HK-2 (cell line): ENCODE data around the gene TUBA8.
"Not testable (repeated sequence)": the region's sequence is repeated elsewhere in the genome, so short reads cannot be mapped to it uniquely, and the experiment has no call there.

Source experiments
- DNase-seq: peaks from one replicate; pipeline ENCODE4 v3.0.0-alpha.2; 2018; ENCODE audit not compliant: unreplicated experiment

Gene TUBA8

GRCh38 chr22:18105981-18106380 lies 4.6 kb upstream of the TUBA8 start:
- DNase-seq: not testable (repeated sequence)

GRCh38 chr22:18106550-18107341 lies 3.9 kb upstream of the TUBA8 start:
- not testable (repeated sequence) for DNase-seq

GRCh38 chr22:18108187-18108586 lies 2.4 kb upstream of the TUBA8 start:
- no peak for DNase-seq

- DNase-seq: no peak
Measured at GRCh38 chr22:18109410-18110193, 1.0 kb upstream of the TUBA8 start.

GRCh38 chr22:18110954-18111758 lies 547 bp downstream of the TUBA8 start:
- no peak for DNase-seq

- DNase-seq: no peak
Measured at GRCh38 chr22:18111759-18112330, 1.2 kb downstream of the TUBA8 start.

- DNase-seq: no peak
Measured at GRCh38 chr22:18112440-18112839, 1.8 kb downstream of the TUBA8 start.

GRCh38 chr22:18113680-18114394 lies 3.2 kb downstream of the TUBA8 start:
- DNase-seq: no peak

GRCh38 chr22:18114495-18114894 lies 3.9 kb downstream of the TUBA8 start:
- no peak for DNase-seq

- no peak for DNase-seq
Measured at GRCh38 chr22:18114976-18115652, 4.5 kb downstream of the TUBA8 start.

GRCh38 chr22:18115906-18116371 lies 5.3 kb downstream of the TUBA8 start:
- DNase-seq: no peak

- no peak for DNase-seq
Measured at GRCh38 chr22:18116634-18117033, 6.0 kb downstream of the TUBA8 start.

- no peak for DNase-seq
Measured at GRCh38 chr22:18118345-18118915, 7.8 kb downstream of the TUBA8 start.

- no peak for DNase-seq
Measured at GRCh38 chr22:18119409-18120110, 9.0 kb downstream of the TUBA8 start.

GRCh38 chr22:18120857-18121256 lies 10.2 kb downstream of the TUBA8 start:
- DNase-seq: no peak

- DNase-seq: no peak
Measured at GRCh38 chr22:18121506-18121905, 10.9 kb downstream of the TUBA8 start.

- DNase-seq: no peak
Measured at GRCh38 chr22:18121954-18122554, 11.4 kb downstream of the TUBA8 start.

GRCh38 chr22:18123476-18124025 lies 12.9 kb downstream of the TUBA8 start:
- DNase-seq: not testable (repeated sequence)

- DNase-seq: no peak
Measured at GRCh38 chr22:18126606-18127005, 16.0 kb downstream of the TUBA8 start.
